Natural killer cell treated with Interleukin-12 subunit alpha and Interleukin-12 subunit beta and Interleukin-15 and Interleukin-18, amount 100 ng/mL, for 72 hours (primary cell): ENCODE results near the gene NPAS3. TPM values are rescaled to one million over a fixed set of nuclear protein-coding genes. Genes with fewer than 3 reads are reported as not detected.

ENCODE experiments used
- ATAC-seq, 2 donors: fragments of 150-1000 bp; cut with Tn5 transposase in 1 of 2; sonication (Bioruptor Pico), chemical (Tn5 transposase) in 1 of 2; 2 replicates each; pipeline ENCODE4 v1.10.0; 2021
- DNase-seq: peaks from one replicate; pipeline ENCODE4 v3.0.0; 2022; ENCODE audit warnings: low spot score
- H3K27ac Mint-ChIP-seq, 2 donors: 1 replicate in 1 of 2; 2 replicates in 1 of 2; pipeline ENCODE4 v1.8.0; 2022; ENCODE audit warnings: mixed read lengths in 2 of 2, mild to moderate bottlenecking in 1 of 2, moderate library complexity in 1 of 2
- H3K27me3 Mint-ChIP-seq, 2 donors: 1 replicate in 1 of 2; 2 replicates in 1 of 2; pipeline ENCODE4 v1.8.0; 2022; ENCODE audit warnings: mixed read lengths in 2 of 2
- H3K36me3 Mint-ChIP-seq: one replicate; pipeline ENCODE4 v1.8.0; 2022; ENCODE audit warnings: mixed read lengths
- H3K4me1 Mint-ChIP-seq, 2 donors: 1 replicate in 1 of 2; 2 replicates in 1 of 2; pipeline ENCODE4 v1.8.0; 2022; ENCODE audit warnings: low read depth in 2 of 2, mixed read lengths in 2 of 2, mild to moderate bottlenecking in 1 of 2
- H3K4me3 Mint-ChIP-seq: one replicate; pipeline ENCODE4 v1.8.0; 2022; ENCODE audit warnings: mixed read lengths
- H3K9me3 Mint-ChIP-seq: 2 replicates; pipeline ENCODE4 v1.8.0; 2022; ENCODE audit warnings: mixed read lengths
- total RNA-seq, 2 donors: library from RNA; stranded (reverse); gene quantifications; one replicate each; pipeline ENCODE4 v1.2.3, GENCODE V29; 2022

Gene NPAS3
- total RNA-seq, 2 donors from 2014 or later = not detected

DNA sequence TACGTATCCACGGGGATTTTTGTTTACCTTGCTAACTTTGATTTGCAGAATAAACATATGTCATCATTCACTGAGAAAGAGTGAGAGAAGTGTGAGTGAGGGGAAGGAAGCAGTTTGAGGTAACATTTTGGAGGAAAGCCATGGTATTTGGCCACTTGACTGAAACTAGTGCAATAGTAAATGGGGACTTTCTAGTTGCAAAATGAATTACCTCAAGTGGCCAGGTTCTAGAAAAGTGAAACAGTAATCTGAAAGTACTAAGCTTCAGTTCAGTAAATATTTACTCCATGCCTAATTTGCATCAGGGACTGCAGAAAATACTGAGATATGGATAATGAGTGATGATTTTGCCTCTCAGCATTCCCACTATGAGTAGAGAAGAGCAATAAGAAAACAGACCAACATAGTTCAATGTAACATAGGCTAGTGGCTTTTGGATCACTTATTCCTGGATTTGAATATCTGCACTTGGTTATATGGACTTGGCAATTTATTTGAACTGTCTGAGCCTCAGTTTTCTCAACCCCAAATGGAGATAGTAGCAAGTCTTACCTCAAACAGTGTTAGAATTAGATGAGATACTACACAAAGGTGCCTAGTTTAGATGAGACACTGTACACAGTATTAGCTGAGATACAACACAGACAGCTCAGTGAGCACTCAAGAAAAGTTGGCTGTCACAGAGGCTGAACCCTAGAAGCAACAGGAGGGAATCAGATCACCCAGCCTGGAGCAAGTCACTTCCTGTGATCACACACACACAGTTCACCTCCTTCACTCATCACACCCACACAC, 439.1 kb downstream of the NPAS3 start:
- Mint-ChIP-seq H3K27me3 (no peaks in the 10 kb centered on the region), H3K9me3 (no peaks in the 10 kb centered on the region), H3K4me3 (no peak overlapping the region), H3K27ac (no peak overlapping the region), H3K4me1 (no peaks in the 10 kb centered on the region), H3K36me3 (no peaks in the 10 kb centered on the region)
- no peak for DNase-seq
- ATAC-seq = no peak

DNA sequence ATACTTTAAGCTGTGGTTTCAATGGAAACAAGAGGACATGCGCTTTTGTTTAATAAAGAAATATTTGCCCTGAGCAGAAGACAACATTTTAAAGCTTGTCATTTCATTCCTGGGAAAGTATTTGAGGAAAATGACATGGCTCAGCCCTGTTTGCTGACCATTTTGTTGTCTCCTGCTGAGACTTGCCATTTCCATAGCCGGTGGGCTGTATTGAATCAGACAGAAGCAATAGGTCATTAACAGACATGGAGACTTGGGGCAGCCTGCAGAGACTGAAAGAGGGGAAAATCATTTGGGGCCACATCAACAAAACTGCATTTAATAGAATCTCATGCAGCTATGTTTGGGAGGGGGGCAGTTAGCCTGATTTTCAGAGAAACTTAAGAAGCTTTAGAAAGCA, 443.0 kb downstream of the NPAS3 start:
- no peaks in the 10 kb centered on the region for H3K4me1 Mint-ChIP-seq
- ATAC-seq (no peak), DNase-seq (no peak)
- no peaks in the 10 kb centered on the region for H3K36me3 Mint-ChIP-seq
- no peaks in the 10 kb centered on the region for H3K9me3 Mint-ChIP-seq
- no peak overlapping the region for H3K27ac Mint-ChIP-seq
- no peak overlapping the region for H3K4me3 Mint-ChIP-seq
- no peaks in the 10 kb centered on the region for H3K27me3 Mint-ChIP-seq

DNA sequence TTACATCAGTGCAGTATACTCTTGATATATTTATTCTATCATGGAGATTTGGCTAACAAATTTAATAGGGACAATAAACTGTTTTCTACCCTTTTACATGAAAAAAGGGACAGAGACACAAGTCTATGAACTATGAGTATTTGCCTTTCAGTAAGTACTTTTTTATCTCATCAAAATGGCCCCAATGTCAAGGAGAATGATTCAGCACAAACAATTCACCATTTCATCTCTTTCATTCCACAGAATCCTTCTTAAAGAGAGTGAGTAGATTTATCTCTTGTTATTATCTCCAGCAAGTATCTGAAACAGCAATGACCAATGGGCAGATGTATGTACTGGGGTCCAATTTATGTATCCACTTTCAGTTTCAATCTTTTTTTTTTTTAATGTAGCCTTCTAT, 447.5 kb downstream of the NPAS3 start:
- ATAC-seq (no peak), DNase-seq (no peak)
- Mint-ChIP-seq H3K36me3 (no peaks in the 10 kb centered on the region), H3K4me1 (no peaks in the 10 kb centered on the region), H3K27ac (no peak overlapping the region), H3K9me3 (no peaks in the 10 kb centered on the region), H3K27me3 (no peaks in the 10 kb centered on the region), H3K4me3 (no peak overlapping the region)

DNA sequence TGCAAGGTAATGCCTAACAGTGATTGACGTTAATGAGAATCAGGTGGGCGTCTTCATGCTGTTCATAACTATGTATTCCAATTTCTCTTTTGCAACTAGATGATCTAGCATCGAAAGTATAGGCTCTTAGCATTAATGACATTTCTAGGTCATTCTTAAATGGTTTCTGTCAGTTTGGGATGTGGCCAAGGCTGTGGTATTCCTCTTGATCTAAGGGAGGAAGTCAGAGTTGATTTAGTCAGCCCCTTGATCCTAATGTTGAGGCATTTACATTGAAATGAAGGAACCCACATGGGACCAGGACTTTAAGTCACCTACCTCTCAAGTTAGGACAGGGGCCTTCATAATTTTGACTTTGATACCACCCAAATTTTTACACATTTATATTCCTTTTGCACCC, 448.1 kb downstream of the NPAS3 start:
- DNase-seq (no peak), ATAC-seq (no peak)
- Mint-ChIP-seq H3K36me3 (no peaks in the 10 kb centered on the region), H3K9me3 (no peaks in the 10 kb centered on the region), H3K27ac (no peak overlapping the region), H3K27me3 (no peaks in the 10 kb centered on the region), H3K4me3 (no peak overlapping the region), H3K4me1 (no peaks in the 10 kb centered on the region)

DNA sequence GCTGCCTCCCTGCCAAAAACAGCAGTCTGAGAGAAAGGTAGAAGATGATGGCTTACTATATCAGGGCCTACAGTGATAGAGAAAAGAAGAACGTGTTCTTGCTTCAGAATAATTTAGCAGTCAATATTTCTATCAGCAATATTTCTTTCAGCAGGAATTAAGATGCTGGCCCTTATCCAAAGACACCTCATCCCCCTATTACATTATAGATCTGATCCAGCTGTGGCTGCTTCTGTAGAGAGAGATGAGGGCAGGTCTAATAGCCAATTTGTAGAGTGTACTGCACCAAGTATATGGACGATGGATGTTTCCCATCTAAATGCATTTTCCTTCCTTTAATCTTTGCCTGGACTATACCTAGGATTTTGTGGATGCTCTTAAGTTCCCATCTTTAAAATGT, 451.7 kb downstream of the NPAS3 start:
- Mint-ChIP-seq H3K4me3 (no peak overlapping the region), H3K27ac (no peak overlapping the region), H3K36me3 (no peaks in the 10 kb centered on the region), H3K9me3 (no peaks in the 10 kb centered on the region), H3K4me1 (no peaks in the 10 kb centered on the region), H3K27me3 (no peaks in the 10 kb centered on the region)
- ATAC-seq (no peak), DNase-seq (no peak)

DNA sequence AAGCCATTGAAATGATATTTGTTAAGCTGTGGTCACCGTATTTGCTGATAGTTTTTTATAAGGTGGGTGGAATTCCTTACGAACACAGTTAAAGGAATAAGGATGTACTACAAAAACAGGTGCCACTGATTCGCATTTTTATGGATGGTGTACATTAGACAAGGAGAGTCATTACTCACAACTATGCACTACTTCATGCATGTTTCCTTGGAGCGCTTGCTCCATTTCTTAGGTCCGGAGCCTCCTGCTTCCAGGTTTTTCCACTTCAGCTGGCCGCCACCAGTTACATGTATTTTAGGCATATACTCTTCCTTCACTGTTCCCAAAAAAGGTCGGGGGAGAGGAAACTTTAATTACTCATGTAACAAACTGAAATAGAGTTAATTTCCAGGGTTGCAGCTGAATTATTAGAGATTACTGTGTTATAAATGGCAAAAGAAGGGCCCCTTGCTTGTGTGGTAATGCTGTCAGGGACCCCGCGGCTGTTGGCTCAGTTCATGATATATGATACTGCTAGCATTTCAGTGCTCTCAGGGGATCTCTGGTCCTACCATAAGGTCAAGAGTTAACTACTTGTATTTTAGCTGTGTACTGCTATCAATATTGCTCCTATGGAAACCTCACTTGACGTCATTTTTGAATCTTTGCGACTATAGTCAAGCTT, 454.7 kb downstream of the NPAS3 start:
- ATAC-seq (no peak), DNase-seq (no peak)
- H3K4me1 Mint-ChIP-seq = no peaks in the 10 kb centered on the region
- no peak overlapping the region for H3K27ac Mint-ChIP-seq
- H3K9me3 Mint-ChIP-seq = no peaks in the 10 kb centered on the region
- H3K4me3 Mint-ChIP-seq = no peak overlapping the region
- H3K36me3 Mint-ChIP-seq = no peaks in the 10 kb centered on the region
- H3K27me3 Mint-ChIP-seq = no peaks in the 10 kb centered on the region

DNA sequence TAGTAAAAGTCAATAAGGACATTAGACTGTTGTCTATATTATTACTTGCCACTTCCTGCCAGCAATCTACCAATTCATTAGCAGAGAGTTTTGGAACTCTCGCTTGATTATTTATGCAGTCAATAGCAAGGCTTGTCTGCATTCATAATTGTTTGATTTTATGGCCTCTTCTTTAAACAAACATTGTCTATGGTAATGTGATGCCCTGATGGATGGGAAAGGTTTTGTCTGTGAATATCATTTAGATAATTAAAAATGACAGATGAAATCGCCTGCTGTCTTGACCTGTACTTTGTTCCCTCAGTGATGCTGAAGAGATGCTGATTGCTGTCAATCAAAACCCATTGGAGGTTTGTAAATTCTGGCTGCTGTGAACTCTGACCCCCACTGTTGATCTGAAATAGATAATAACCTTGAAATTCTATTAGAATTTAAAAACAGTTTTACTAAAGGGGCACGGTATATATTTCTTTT, 455.3 kb downstream of the NPAS3 start:
- no peak for ATAC-seq
- Mint-ChIP-seq H3K4me3 (no peak overlapping the region), H3K27me3 (no peaks in the 10 kb centered on the region), H3K4me1 (no peaks in the 10 kb centered on the region), H3K36me3 (no peaks in the 10 kb centered on the region), H3K9me3 (no peaks in the 10 kb centered on the region), H3K27ac (no peak overlapping the region)
- no peak for DNase-seq

DNA sequence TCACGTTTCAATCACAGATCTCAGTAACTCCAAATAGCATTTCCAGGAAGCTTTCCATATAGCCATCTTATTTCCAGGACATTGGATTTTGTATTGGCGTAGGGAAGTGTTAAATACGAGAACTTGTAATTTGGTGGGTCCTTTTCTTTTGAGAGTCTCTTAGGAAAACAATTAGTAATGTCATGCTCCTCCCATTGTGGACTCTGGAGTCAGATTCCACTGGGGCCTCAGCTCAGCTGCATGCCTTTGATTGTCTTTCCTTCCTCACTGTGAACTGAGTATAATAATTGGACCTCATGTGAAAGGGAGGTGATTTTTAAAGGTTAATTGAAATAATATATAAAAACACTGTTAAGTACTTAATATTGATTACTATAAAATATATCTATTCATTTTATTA, 462.6 kb downstream of the NPAS3 start:
- no peak for DNase-seq
- no peak for ATAC-seq
- H3K27ac Mint-ChIP-seq = no peak overlapping the region
- no peaks in the 10 kb centered on the region for H3K36me3 Mint-ChIP-seq
- H3K4me3 Mint-ChIP-seq = no peak overlapping the region
- no peaks in the 10 kb centered on the region for H3K27me3 Mint-ChIP-seq
- peaks cover 7% of the 10 kb centered on the region for H3K9me3 Mint-ChIP-seq
- no peaks in the 10 kb centered on the region for H3K4me1 Mint-ChIP-seq

DNA sequence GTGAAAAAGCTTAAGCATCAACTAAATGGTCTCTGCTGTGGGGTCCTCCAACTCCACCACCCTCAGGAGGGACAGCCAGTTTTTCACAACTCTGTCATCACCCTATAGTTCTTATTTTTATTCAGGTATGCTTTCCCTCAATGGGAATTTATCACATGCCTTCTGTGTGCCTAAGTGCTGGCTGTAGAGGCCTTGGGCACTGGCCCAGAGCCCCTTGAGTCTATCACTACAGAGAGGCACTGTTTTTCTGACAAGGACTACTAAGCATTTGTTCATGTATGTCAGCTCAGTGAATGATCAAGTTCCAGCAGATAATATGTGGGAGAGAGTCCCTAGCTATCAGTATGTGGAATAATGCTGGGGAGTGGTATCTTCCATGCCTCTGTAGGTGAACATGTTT, 463.9 kb downstream of the NPAS3 start:
- Mint-ChIP-seq H3K27me3 (no peaks in the 10 kb centered on the region), H3K36me3 (no peaks in the 10 kb centered on the region), H3K4me1 (no peaks in the 10 kb centered on the region), H3K4me3 (no peak overlapping the region), H3K27ac (no peak overlapping the region), H3K9me3 (peaks cover 9% of the 10 kb centered on the region)
- ATAC-seq = no peak
- DNase-seq = no peak

DNA sequence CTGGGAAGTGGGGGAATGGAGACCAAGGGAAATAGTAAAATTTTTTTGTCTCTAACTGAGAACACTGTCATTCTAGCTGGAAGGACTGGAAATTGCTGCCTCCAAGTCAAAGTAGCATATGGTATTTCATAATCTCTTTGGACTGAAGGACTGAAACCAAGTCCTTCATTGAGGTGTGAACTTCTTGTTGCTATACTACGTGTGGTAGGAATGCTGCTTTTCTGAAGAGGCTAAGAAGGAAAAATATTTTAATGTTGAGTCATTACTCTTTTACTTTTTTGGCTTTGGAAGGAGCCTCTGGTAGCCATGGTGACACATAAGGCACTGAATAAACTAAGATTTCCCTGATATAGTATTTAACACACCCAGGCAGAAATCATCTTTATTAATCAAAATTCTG, 465.4 kb downstream of the NPAS3 start:
- Mint-ChIP-seq H3K27ac (no peak overlapping the region), H3K4me1 (no peaks in the 10 kb centered on the region), H3K27me3 (no peaks in the 10 kb centered on the region), H3K4me3 (no peak overlapping the region), H3K36me3 (no peaks in the 10 kb centered on the region), H3K9me3 (peaks cover 9% of the 10 kb centered on the region)
- ATAC-seq (no peak), DNase-seq (no peak)

DNA sequence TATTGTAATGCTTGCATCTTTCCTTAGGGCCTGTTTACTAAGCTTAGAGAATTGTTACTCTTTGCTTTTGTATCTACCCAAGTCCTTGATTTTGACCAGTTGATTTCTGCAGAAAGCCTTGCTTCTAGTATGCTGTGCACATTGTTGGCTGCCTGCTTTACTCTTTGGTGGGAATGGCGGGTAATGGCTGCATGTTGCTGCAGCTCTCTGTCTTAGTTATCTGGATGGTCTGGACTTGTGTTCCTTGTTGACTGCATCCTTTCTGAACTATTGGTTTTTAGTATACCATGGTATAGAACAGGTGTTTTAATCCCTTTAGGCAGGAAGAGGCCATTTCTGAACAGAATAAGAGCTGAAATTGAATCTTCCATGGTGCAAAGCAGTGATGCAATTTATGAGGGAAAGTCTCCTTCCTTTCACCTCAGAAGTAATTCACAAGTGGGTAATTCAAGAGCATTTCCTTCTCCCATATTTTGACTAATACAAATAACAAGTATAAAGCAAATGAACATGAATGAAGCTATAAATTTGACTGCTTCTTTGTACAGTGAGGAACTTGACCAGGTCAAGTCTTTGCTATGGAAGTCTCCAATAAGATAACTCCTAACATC, 466.4 kb downstream of the NPAS3 start:
- no peak overlapping the region for H3K27ac Mint-ChIP-seq
- no peak for DNase-seq
- no peaks in the 10 kb centered on the region for H3K36me3 Mint-ChIP-seq
- no peak for ATAC-seq
- peaks cover 6% of the 10 kb centered on the region for H3K9me3 Mint-ChIP-seq
- H3K4me3 Mint-ChIP-seq = no peak overlapping the region
- no peaks in the 10 kb centered on the region for H3K4me1 Mint-ChIP-seq
- no peaks in the 10 kb centered on the region for H3K27me3 Mint-ChIP-seq

DNA sequence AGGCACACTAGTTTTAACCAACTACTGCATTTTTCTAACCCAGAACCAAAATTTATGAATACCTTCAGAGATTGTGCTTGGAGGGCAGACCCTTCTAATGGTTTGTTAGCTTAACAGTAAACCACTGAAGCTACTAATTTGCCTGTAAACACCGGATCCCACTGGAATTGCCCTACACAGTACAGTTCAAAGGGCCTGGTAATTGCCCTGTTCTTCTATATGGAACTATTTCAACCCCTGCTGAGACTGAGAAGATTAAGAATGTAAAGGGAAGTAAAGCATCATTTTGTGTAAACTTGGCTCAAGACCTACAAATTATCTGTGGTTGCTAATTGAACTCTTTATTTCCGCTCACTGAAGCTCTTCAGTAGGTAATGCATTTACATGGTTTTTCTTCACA, 468.1 kb downstream of the NPAS3 start:
- no peaks in the 10 kb centered on the region for H3K36me3 Mint-ChIP-seq
- no peaks in the 10 kb centered on the region for H3K4me1 Mint-ChIP-seq
- H3K4me3 Mint-ChIP-seq = no peak overlapping the region
- H3K27ac Mint-ChIP-seq = no peak overlapping the region
- peaks cover 10% of the 10 kb centered on the region for H3K9me3 Mint-ChIP-seq
- ATAC-seq (no peak), DNase-seq (no peak)
- no peaks in the 10 kb centered on the region for H3K27me3 Mint-ChIP-seq

DNA sequence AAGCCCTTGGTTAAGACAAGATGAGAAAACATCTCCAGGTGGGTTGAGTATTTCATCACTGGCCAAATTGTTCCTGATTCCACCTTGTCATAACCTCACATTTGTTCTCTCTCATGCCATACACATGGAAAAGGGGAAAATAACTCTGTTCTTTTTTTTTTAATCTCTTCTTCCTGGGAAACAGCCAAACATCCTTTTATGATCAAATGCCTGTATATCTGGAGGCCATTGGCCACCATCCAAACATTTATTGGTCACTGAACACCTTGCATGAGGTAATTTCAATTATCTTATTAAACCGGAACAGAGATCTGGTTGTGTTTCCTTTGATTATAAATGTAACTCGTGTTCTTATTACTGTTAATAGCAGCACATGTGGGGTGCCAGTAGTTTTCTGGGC, 469.6 kb downstream of the NPAS3 start:
- no peaks in the 10 kb centered on the region for H3K4me1 Mint-ChIP-seq
- ATAC-seq = no peak
- DNase-seq = no peak
- H3K4me3 Mint-ChIP-seq = no peak overlapping the region
- H3K36me3 Mint-ChIP-seq = no peaks in the 10 kb centered on the region
- H3K27ac Mint-ChIP-seq = no peak overlapping the region
- peaks cover 10% of the 10 kb centered on the region for H3K9me3 Mint-ChIP-seq
- no peaks in the 10 kb centered on the region for H3K27me3 Mint-ChIP-seq

DNA sequence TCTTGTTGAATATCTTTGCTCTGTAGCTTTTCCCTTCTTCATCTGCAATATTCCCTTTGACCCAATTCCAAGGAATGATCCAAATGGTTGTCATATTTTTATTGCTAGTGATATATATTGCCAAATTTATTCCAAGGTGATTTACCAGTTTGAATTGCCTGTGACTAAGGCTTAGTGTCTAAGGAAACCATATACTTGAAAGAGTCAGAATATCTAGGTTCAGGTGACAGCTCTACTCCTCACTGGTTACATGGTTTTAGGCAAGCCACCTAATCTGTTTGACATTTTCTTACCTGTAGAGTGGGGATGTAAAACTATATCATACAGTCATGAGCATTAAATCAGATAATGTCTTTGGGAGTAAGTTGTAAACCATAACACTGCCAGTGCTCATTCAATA, 473.8 kb downstream of the NPAS3 start:
- DNase-seq (no peak), ATAC-seq (no peak)
- Mint-ChIP-seq H3K27ac (no peak overlapping the region), H3K36me3 (no peaks in the 10 kb centered on the region), H3K27me3 (peaks cover 0 to 4% of the 10 kb centered on the region in 2 donors), H3K4me3 (no peak overlapping the region), H3K9me3 (peaks cover 10% of the 10 kb centered on the region), H3K4me1 (no peaks in the 10 kb centered on the region)
